Liver (tissue), 3 donors: ENCODE data around the gene RND3.

Experiments used
- EGR1 ChIP-seq, 2 donors: IDR thresholded peaks; 2 replicates each; pipeline ENCODE4 v1.6.1; 2016 to 2018; ENCODE audit warnings: antibody characterized with exemption in 2 of 2, low read depth in 2 of 2
- FOXA1 ChIP-seq: IDR thresholded peaks from 2 replicates; pipeline ENCODE4 v1.6.1; 2016; ENCODE audit warnings: antibody characterized with exemption
- GABPA ChIP-seq, 2 donors: IDR thresholded peaks in 1 of 2; conservative IDR thresholded peaks in 1 of 2; 2 replicates each; pipeline ENCODE4 v1.6.1; 2016; ENCODE audit warnings: antibody characterized with exemption in 2 of 2, mild to moderate bottlenecking in 1 of 2, moderate library complexity in 1 of 2
- JUND ChIP-seq, 2 donors: IDR thresholded peaks; 2 replicates each; pipeline ENCODE4 v1.6.1; 2016; ENCODE audit warnings: antibody characterized with exemption in 2 of 2
- RAD21 ChIP-seq, 2 donors: IDR thresholded peaks; 2 replicates each; pipeline ENCODE4 v1.6.1; 2016; ENCODE audit warnings: antibody characterized with exemption in 2 of 2, mild to moderate bottlenecking in 2 of 2
- REST ChIP-seq: IDR thresholded peaks from 2 replicates; pipeline ENCODE4 v1.6.1; 2016; ENCODE audit warnings: antibody characterized with exemption, mild to moderate bottlenecking
- SP1 ChIP-seq: IDR thresholded peaks from 2 replicates; pipeline ENCODE4 v1.6.1; 2018; ENCODE audit warnings: antibody characterized with exemption, mild to moderate bottlenecking
- TAF1 ChIP-seq: conservative IDR thresholded peaks from 2 replicates; pipeline ENCODE4 v1.6.1; 2016; ENCODE audit warnings: antibody characterized with exemption, mild to moderate bottlenecking
- YY1 ChIP-seq: IDR thresholded peaks from 2 replicates; pipeline ENCODE4 v1.6.1; 2016; ENCODE audit warnings: antibody characterized with exemption, mild to moderate bottlenecking
- TF ChIP-seq, protein P1 (sequence below): fragments of 150-350 bp; IDR thresholded peaks from 2 replicates; pipeline ENCODE4 v1.5.1; 2017; ENCODE audit warnings: improper control_type of control experiment, low read depth, low read length; ENCODE audit not compliant: missing input control
- donor health status: healthy.
- donor health status: healthy.

GRCh38 chr2:150484006-150484405, 3.5 kb downstream of the RND3 start:
- TF ChIP-seq, protein P1, sequence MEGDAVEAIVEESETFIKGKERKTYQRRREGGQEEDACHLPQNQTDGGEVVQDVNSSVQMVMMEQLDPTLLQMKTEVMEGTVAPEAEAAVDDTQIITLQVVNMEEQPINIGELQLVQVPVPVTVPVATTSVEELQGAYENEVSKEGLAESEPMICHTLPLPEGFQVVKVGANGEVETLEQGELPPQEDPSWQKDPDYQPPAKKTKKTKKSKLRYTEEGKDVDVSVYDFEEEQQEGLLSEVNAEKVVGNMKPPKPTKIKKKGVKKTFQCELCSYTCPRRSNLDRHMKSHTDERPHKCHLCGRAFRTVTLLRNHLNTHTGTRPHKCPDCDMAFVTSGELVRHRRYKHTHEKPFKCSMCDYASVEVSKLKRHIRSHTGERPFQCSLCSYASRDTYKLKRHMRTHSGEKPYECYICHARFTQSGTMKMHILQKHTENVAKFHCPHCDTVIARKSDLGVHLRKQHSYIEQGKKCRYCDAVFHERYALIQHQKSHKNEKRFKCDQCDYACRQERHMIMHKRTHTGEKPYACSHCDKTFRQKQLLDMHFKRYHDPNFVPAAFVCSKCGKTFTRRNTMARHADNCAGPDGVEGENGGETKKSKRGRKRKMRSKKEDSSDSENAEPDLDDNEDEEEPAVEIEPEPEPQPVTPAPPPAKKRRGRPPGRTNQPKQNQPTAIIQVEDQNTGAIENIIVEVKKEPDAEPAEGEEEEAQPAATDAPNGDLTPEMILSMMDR = no peak
- TF ChIP-seq JUND (IDR thresholded peaks at IDR 0.05) (no peak), RAD21 (IDR thresholded peaks at IDR 0.05) (no peak), EGR1 (IDR thresholded peaks at IDR 0.05; ENCODE audit: low read depth in 2 of 2) (no peak), TAF1 (no peak), YY1 (no peak), FOXA1 (no peak), REST (no peak), SP1 (no peak), GABPA (IDR thresholded peaks at IDR 0.05 in 1 of 2, conservative IDR thresholded peaks at IDR 0.05 in 1 of 2) (no peak)
